Measurements from ENCODE around the gene PRSS21.

PRSS21 gene

DNA sequence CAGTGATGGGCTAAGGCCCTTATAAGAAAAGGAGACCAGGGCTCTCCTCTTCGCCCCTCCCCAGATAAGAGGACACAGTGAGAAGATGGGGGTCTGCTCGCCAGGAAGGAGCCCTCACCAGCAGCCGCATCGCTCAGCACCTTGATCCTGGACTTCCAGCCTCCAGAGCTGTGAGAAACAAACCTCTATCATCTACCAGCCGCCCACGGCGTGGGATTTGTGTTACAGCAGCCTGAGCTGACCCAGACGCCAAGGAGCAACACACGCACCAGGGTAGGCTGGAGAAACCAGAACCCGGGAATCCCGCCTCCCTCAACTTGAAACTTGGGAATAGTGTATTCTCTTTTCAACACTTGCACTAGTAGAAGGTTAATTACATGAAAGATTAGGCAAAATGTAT lies 8.9 kb downstream of the PRSS21 start:
- DNase-seq = no peak

- no peak for DNase-seq
Observed at GRCh38 chr16:2826591-2827373, 9.7 kb downstream of the PRSS21 start.

DNA sequence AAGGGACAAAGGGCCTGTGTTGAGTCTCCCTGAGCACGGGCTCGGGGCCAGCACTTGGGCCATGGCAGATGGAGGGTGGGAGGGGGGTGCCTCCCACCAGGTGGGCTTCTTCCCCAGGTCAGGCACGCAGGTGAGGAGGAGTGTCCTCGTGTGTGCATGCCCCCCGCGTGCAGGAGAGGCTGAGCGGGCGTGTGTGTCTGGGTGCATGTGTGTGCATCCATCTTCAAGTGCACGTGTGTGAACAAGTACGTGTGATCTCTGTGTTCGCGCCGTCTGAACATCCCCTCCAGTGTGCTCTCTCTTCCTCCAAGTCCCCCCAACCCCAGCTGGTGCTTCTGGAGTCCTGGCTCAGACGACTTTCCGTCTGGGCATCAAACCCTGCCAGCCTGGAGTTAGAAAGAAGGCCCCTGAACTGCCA lies 10.3 kb downstream of the PRSS21 start:
- DNase-seq = no peak

DNA sequence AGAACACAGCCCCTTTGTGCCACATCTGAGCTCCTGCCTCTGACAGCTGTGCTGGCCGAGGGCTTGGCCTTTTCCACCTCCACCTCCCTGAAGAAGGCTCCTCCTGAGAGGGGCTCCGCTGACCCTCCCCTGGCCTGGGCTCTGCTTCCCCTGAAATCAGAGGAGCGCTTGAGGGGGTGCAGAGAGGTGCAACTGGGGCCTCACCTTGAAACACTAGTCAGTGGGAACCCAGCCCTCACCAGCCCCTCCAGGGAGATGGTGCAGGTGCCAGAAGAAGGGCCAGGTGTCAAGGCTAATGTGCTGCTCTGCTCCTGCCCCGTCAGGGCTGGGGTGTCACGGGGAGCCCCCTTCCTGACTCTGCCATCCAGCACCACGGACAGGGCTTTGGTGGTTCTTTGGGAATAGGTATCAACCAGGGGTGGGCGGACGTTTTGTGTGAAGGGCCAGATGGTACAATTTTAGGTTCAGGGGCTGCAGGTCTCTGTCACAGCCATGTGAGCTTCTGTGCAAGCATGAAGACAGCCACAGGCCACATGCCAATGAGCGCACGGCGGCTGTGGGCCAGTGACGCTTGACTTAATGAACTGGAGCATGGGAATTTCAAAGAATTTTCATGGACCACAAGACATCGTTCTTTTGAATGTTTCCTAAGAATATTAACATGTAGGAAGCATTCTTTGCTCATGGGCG lies 10.9 kb downstream of the PRSS21 start:
- no peak for DNase-seq

DNA sequence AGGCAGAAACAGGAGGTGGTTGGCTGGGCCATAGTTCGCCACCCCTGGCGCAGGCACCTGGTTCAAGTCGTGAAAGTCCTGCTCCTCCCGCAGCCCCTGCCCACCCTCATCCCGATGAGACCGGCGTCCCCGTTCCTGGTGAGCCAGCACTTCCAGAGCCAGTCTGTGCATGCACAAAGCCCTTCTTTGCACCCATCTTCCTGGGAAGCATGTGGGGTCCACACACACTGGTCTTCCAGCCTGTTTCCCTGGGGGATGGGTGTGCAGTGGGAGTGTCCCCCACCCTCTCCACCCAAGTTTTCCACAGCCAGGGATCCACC lies 11.4 kb downstream of the PRSS21 start:
- DNase-seq = no peak

DNA sequence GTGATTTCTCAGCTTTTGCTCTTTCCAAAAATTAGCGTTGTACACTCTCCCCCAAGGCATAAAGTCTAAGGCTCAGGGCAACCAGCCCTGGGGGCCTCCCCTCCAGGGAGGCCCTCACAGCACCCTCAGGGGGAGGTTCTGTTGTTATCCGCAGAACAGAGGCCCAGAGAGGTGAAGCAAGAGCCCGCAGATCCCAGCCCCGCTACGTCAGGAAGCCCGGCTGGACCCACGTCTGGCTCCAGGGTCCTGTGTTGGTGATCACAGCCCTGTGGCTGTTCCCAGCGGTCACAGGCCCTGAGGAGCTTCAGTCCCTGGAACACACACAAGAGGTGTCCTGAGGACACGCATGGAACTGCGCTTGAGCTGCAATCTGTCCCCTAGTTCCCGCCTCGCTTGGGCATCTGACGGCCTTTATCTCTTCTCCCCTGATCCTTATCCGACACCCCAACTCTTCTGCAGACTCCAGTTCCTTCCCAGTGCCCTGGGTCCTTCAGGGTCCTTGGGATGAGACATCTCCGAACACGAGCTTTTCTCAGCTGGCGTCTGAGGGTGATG lies 11.9 kb downstream of the PRSS21 start:
- no peak for DNase-seq

- DNase-seq = peak in 2 of 4 experiments; percentile 44
Observed at GRCh38 chr16:2829501-2830354, 12.7 kb downstream of the PRSS21 start, which contains the start of gene ZG16B. ZG16B (plus strand) TSS chr16:2830303; CDS start chr16:2830442, 139 bp downstream.

- DNase-seq = no peak
Observed at GRCh38 chr16:2830355-2830695, 13.3 kb downstream of the PRSS21 start.

GRCh38 chr16:2831203-2831602 lies 14.2 kb downstream of the PRSS21 start:
- no peak for DNase-seq

DNA sequence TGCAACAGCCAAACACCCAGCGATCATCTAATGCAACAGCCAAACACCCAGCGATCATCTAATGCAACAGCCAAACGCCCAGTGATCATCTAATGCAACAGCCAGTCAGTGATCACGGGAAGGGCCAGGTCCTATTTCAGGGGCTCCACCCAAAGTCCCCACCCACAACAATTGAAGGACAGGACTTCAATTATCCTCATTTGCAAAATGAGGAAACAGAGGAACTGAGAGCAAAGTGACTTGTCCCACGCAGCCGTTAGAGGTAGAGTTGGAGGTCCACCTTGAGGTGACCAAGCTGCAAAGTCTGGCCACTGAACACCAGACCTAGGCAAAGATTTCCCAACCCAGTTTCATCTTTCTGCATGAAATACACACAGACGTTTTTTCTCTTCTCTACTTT lies 16.7 kb downstream of the PRSS21 start:
- DNase-seq = peak in 3 of 4 experiments; percentile 22 to 39 (median 37)

DNA sequence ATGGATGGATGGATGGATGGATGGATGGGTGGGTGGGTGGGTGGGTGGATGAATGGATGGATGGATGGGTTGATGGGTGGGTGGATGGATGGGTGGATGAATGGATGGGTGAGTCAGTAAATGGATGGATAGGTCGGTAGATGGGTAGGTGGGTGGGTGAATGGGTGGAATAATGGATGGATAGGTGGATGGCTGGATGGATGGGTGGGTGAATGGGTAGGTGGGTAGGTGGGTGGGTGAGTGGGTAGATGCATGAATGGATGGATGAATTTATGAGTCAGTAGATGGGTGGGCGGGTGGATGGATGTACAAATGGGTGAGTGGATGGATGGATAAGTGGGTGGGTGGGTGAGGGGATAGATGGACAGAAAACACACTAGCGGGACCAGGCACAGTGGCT lies 17.9 kb downstream of the PRSS21 start:
- no peak for DNase-seq

- peak in 3 of 4 experiments; percentile 35 to 49 (median 43) for DNase-seq
Observed at GRCh38 chr16:2835638-2836493, 18.8 kb downstream of the PRSS21 start.

DNA sequence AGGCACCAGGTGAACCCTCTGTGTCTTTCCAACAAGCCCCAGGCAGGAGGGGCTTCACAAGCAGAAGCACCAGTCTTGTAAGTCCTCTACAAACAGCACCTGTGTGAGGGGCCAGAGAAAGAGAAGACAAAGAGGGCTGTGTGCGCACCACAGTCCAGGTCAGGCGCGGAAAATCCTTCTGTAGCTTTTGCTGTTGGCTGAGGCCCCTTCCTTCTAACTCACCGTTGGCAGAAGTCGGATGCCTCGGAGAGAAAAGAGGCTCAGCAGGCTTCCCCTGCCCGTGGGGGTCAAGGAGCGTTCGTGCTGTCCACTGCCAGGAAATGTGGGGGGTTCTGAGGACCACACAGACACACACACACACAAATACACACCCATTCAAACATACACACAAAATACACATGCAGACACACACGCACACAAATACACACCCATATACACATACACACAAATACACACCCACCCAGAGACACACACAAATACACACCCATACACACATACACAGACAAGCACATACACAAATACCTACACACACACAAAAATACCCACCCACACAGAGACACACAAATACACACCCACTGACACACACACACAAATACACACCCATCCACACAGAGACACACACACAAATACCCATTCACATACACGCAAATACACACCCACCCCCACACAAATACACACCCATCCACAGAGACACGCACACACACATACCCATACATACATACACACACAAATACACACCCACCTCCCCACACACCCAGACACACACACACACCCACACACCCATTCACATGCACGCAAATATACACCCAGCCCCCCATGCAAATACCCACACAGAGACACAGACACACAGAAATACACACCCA lies 19.8 kb downstream of the PRSS21 start:
- DNase-seq = no peak

GRCh38 chr16:2838928-2839327 lies 21.9 kb downstream of the PRSS21 start:
- DNase-seq = peak; percentile 79 to 92 (median 86)

GRCh38 chr16:2839650-2840450 lies 22.8 kb downstream of the PRSS21 start:
- no peak for DNase-seq

DNA sequence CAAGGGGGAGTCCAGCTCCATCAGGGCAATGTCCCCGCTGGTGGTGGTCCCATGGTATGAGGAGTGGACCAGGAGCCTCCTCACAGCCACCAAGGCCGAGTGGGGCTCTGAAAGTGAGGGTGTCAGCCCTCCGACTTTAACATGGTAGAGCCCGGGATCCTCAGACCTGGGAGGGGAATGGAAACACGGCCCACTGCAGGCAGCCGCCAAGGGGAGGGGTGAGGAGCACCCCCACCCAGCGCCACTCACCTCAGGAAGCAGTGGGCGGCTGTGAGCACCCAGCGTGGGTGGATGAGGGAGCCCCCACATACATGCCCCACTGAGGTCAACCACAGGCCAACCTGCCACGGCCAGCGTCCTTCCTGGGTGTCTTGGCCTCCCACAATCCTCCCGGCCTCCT lies 23.9 kb downstream of the PRSS21 start:
- DNase-seq = no peak

GRCh38 chr16:2841606-2842339 lies 24.7 kb downstream of the PRSS21 start:
- DNase-seq = no peak

DNA sequence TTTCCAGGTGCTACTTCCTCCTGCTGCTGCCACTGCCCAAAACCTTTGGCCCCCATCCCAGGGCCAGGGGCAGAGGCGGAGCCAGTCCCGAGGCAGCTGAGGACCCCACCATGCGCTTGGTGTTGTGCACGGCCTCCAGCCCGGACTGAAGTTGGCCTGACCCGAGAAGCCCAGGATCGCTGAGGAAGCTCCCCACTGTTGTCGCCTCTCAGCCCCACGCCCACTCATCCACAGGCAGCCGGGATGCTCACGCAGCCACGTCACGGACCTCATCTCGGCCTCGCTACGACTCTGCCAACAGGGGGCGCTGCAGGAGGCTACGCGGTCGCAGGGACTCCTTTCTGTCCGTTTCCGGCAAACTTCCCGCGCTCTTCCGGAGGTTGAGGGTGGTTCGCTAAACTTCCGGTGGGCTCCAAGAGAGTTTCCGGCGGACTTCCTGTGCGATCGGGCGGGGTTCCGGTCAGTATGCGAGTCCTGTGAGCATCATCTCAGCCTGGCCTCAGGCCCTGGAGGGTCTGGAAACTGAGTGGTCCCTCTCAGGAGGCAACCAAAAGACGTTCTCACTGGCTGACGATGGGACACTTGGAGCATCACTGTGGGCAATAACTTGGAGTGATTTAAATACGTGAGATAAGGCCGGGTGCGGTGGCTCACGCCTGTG lies 25.4 kb downstream of the PRSS21 start:
- DNase-seq = peak; percentile 46 to 68 (median 64)

DNA sequence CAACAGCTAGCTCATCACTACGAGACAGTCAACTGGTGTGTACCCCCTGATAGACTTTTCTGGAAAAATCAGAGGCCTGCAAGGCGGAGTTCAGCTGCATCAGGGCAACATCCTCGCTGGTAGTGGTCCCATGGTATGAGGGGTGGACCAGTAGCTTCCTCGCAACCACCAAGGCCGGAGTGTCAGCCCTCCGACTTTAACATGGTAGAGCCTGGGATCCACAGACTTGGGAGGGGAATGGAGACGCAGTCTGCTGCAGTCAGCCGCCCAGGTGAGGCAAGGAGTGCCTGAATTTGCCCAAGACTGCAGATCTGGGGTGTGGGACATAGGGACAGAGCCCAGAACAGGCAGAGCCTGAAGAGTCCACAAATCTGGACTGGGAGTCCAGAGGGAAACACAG lies 26.5 kb downstream of the PRSS21 start:
- no peak for DNase-seq
